Liver (tissue), 9 donors: ENCODE measurements around the gene POLE3. TPM values are rescaled to one million over a fixed set of nuclear protein-coding genes. Genes with fewer than 3 reads are reported as not detected.

Experiments used
- DNase-seq: peaks from one replicate; pipeline ENCODE4 v3.0.0-alpha.2; 2017; ENCODE audit warnings: low spot score
- H3K27ac ChIP-seq, 2 donors: one replicate each; pipeline ENCODE4 v1.7.0; 2013; ENCODE audit warnings: inconsistent platforms in 2 of 2, low read length in 2 of 2, control low read depth in 1 of 2, low read depth in 1 of 2, mild to moderate bottlenecking in 1 of 2
- H3K27me3 ChIP-seq, 4 donors: one replicate each; pipeline versions ENCODE4 v1.6.1 to v1.7.0; 2013; ENCODE audit warnings: low read length in 3 of 4, inconsistent platforms in 1 of 4, mild to moderate bottlenecking in 1 of 4, moderate library complexity in 1 of 4; ENCODE audit not compliant: control insufficient read depth in 4 of 4, insufficient read depth in 4 of 4
- H3K36me3 ChIP-seq, 4 donors: one replicate each; pipeline versions ENCODE4 v1.6.1 to v1.7.0; 2013; ENCODE audit warnings: low read length in 3 of 4, mild to moderate bottlenecking in 3 of 4, low read depth in 1 of 4, moderate library complexity in 1 of 4; ENCODE audit not compliant: control insufficient read depth in 4 of 4, insufficient read depth in 3 of 4
- H3K4me1 ChIP-seq, 4 donors: one replicate each; pipeline versions ENCODE4 v1.6.1 to v1.7.0; 2013; ENCODE audit warnings: low read length in 3 of 4, mild to moderate bottlenecking in 3 of 4, moderate library complexity in 1 of 4; ENCODE audit not compliant: control insufficient read depth in 4 of 4, insufficient read depth in 4 of 4
- H3K4me3 ChIP-seq, 3 donors: one replicate each; pipeline versions ENCODE4 v1.6.1 to v1.7.0; 2013; ENCODE audit warnings: low read length in 3 of 3, control low read depth in 1 of 3, low read depth in 1 of 3, mild to moderate bottlenecking in 1 of 3
- H3K9ac ChIP-seq, 2 donors: one replicate each; pipeline ENCODE4 v1.7.0; 2013; ENCODE audit warnings: low read length in 2 of 2, mild to moderate bottlenecking in 2 of 2, moderate library complexity in 2 of 2, control low read depth in 1 of 2, low read depth in 1 of 2
- H3K9me3 ChIP-seq, 4 donors: one replicate each; pipeline versions ENCODE4 v1.6.1 to v1.7.0; 2013; ENCODE audit warnings: low read length in 3 of 4; ENCODE audit not compliant: control insufficient read depth in 4 of 4
- EGR1 ChIP-seq, 2 donors: IDR thresholded peaks; 2 replicates each; pipeline ENCODE4 v1.6.1; 2016 to 2018; ENCODE audit warnings: antibody characterized with exemption in 2 of 2, low read depth in 2 of 2
- FOXA1 ChIP-seq: IDR thresholded peaks from 2 replicates; pipeline ENCODE4 v1.6.1; 2016; ENCODE audit warnings: antibody characterized with exemption
- FOXA2 ChIP-seq: IDR thresholded peaks from 2 replicates; pipeline ENCODE4 v1.6.1; 2016; ENCODE audit warnings: antibody characterized with exemption
- GABPA ChIP-seq, 2 donors: IDR thresholded peaks in 1 of 2; conservative IDR thresholded peaks in 1 of 2; 2 replicates each; pipeline ENCODE4 v1.6.1; 2016; ENCODE audit warnings: antibody characterized with exemption in 2 of 2, mild to moderate bottlenecking in 1 of 2, moderate library complexity in 1 of 2
- HNF4A ChIP-seq, 2 donors: conservative IDR thresholded peaks; 2 replicates each; pipeline ENCODE4 v1.6.1; 2016; ENCODE audit warnings: antibody characterized with exemption in 2 of 2, mild to moderate bottlenecking in 2 of 2
- HNF4G ChIP-seq: IDR thresholded peaks from 2 replicates; pipeline ENCODE4 v1.6.1; 2016; ENCODE audit warnings: antibody characterized with exemption
- JUND ChIP-seq, 2 donors: IDR thresholded peaks; 2 replicates each; pipeline ENCODE4 v1.6.1; 2016; ENCODE audit warnings: antibody characterized with exemption in 2 of 2
- NR2F2 ChIP-seq: IDR thresholded peaks from 2 replicates; pipeline ENCODE4 v1.6.1; 2016; ENCODE audit warnings: antibody characterized with exemption
- RAD21 ChIP-seq, 2 donors: IDR thresholded peaks; 2 replicates each; pipeline ENCODE4 v1.6.1; 2016; ENCODE audit warnings: antibody characterized with exemption in 2 of 2, mild to moderate bottlenecking in 2 of 2
- RXRA ChIP-seq, 2 donors: IDR thresholded peaks; 2 replicates each; pipeline ENCODE4 v1.6.1; 2017 to 2018; ENCODE audit warnings: antibody characterized with exemption in 2 of 2, mild to moderate bottlenecking in 1 of 2
- SP1 ChIP-seq: IDR thresholded peaks from 2 replicates; pipeline ENCODE4 v1.6.1; 2018; ENCODE audit warnings: antibody characterized with exemption, mild to moderate bottlenecking
- TAF1 ChIP-seq: conservative IDR thresholded peaks from 2 replicates; pipeline ENCODE4 v1.6.1; 2016; ENCODE audit warnings: antibody characterized with exemption, mild to moderate bottlenecking
- YY1 ChIP-seq: IDR thresholded peaks from 2 replicates; pipeline ENCODE4 v1.6.1; 2016; ENCODE audit warnings: antibody characterized with exemption, mild to moderate bottlenecking
- WGBS: extraction: QIAGEN DNeasy Blood & Tissue Kit; methylation state at CpG from one replicate; pipeline ENCODE4 v1.1.7; 2013; 5-methylcytosine and 5-hydroxymethylcytosine counted together
- polyA plus RNA-seq, 2 donors: library from polyadenylated mRNA; stranded (reverse) in 1 of 2; unstranded in 1 of 2; fragments of 200-250 nt in 1 of 2; fragments of >200 nt in 1 of 2; fragmentation: Nextera tagmentation in 1 of 2; extraction: Ambion mirVana in 1 of 2; gene quantifications; one replicate each; pipeline versions ENCODE4 v1.2.1 to v1.2.3, GENCODE V29; 2013 to 2015
- total RNA-seq, 2 donors: library from RNA; depleted of rRNA; stranded (reverse); fragments of >200 nt; gene quantifications; one replicate each; pipeline ENCODE4 v1.2.3, GENCODE V29; 2014
- TF ChIP-seq, protein P1 (sequence below): IDR thresholded peaks from 2 replicates; pipeline ENCODE4 v1.6.1; 2016; ENCODE audit warnings: antibody characterized with exemption, mild to moderate bottlenecking
- TF ChIP-seq, protein P2 (sequence below): IDR thresholded peaks from 2 replicates; pipeline ENCODE4 v1.6.1; 2016; ENCODE audit warnings: antibody characterized with exemption
- TF ChIP-seq, protein P3 (sequence below): fragments of 150-350 bp; IDR thresholded peaks from 2 replicates; pipeline ENCODE4 v1.5.1; 2017; ENCODE audit warnings: improper control_type of control experiment, low read depth, low read length; ENCODE audit not compliant: missing input control
- TF ChIP-seq, protein P4 (sequence below): IDR thresholded peaks from 2 replicates; pipeline ENCODE4 v1.6.1; 2016; ENCODE audit warnings: antibody characterized with exemption
- TF ChIP-seq, protein P5 (sequence below): IDR thresholded peaks from 2 replicates; pipeline ENCODE4 v1.6.1; 2016; ENCODE audit warnings: antibody characterized with exemption
- donor health status: healthy.
- donor health status: healthy.
- donor health status: healthy.
- donor health status: healthy.
- donor health status: healthy.

Gene POLE3
- total and polyA plus RNA-seq, 4 donors, result 15.7 to 27.5 (median 22.8) TPM

DNA sequence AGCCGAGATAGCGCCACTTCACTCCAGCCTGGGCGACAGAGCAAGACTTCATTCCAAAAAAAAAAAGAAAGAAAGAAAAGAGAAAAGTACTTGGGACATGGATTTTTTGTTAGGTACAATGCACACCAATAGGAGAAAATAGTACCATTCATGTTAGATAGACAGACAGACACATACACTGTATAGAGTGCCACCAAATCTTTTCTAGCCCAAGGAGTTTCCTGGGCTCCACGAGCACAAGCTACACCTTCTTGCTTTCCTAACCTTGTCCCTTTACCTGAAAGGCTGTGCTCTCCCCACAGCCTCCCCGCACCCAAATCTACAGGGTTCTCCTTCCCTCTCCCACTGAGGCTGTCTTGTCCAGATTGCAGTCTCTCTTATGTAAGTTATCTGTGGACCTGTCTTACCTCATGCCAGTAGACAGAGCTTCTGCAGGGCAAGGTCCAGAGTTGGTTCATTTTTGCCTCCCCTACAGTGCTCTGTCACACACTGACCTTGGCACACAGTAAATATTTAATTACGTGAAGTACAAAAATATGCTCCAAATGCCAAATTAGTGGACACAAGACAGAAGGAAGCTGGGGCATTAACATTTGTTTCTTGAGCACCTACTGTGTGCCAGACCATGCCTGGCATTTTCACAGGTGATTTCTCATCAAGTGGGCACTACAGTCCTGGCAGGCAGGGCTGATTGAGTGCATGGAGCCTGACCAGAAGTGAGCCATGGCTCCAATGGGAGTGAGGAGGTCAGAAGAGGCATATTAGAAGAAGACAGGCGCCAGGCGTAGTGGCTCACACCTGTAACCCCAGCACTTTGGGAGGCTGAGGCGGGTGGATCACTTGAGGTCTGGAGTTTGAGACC lies 15.2 kb downstream of the POLE3 start (continued):
- TF ChIP-seq, protein P1, sequence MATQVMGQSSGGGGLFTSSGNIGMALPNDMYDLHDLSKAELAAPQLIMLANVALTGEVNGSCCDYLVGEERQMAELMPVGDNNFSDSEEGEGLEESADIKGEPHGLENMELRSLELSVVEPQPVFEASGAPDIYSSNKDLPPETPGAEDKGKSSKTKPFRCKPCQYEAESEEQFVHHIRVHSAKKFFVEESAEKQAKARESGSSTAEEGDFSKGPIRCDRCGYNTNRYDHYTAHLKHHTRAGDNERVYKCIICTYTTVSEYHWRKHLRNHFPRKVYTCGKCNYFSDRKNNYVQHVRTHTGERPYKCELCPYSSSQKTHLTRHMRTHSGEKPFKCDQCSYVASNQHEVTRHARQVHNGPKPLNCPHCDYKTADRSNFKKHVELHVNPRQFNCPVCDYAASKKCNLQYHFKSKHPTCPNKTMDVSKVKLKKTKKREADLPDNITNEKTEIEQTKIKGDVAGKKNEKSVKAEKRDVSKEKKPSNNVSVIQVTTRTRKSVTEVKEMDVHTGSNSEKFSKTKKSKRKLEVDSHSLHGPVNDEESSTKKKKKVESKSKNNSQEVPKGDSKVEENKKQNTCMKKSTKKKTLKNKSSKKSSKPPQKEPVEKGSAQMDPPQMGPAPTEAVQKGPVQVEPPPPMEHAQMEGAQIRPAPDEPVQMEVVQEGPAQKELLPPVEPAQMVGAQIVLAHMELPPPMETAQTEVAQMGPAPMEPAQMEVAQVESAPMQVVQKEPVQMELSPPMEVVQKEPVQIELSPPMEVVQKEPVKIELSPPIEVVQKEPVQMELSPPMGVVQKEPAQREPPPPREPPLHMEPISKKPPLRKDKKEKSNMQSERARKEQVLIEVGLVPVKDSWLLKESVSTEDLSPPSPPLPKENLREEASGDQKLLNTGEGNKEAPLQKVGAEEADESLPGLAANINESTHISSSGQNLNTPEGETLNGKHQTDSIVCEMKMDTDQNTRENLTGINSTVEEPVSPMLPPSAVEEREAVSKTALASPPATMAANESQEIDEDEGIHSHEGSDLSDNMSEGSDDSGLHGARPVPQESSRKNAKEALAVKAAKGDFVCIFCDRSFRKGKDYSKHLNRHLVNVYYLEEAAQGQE, result peak; percentile 80
- TF ChIP-seq RXRA (IDR thresholded peaks at IDR 0.05) (peak; percentile 76 to 97), YY1 (peak; percentile 64), GABPA (IDR thresholded peaks at IDR 0.05 in 1 of 2, conservative IDR thresholded peaks at IDR 0.05 in 1 of 2) (no peak), TAF1 (no peak)
- TF ChIP-seq, protein P2, sequence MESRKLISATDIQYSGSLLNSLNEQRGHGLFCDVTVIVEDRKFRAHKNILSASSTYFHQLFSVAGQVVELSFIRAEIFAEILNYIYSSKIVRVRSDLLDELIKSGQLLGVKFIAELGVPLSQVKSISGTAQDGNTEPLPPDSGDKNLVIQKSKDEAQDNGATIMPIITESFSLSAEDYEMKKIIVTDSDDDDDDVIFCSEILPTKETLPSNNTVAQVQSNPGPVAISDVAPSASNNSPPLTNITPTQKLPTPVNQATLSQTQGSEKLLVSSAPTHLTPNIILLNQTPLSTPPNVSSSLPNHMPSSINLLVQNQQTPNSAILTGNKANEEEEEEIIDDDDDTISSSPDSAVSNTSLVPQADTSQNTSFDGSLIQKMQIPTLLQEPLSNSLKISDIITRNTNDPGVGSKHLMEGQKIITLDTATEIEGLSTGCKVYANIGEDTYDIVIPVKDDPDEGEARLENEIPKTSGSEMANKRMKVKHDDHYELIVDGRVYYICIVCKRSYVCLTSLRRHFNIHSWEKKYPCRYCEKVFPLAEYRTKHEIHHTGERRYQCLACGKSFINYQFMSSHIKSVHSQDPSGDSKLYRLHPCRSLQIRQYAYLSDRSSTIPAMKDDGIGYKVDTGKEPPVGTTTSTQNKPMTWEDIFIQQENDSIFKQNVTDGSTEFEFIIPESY, result peak; percentile 73

DNA sequence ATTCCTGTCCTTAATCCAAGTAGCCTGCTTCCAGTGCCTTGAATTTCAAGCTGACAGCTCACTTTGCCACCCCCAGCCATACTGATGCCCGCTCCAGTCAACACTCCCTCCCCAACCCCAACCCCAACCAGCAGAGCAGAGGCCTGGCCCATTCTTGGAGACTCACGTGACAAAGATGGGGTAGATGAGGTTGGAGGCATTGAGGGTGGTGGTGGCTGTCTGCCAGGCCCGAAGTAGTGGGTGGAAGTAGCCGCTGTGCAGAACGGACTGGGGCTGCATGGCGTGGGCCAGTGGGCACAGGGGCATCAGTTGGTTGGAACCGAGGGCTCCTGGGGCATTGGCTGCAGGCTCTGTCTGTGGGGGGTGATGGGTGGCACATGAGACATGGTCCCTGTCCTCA lies 17.2 kb downstream of the POLE3 start:
- Histone ChIP-seq H3K9ac (no peak overlapping the region), H3K9me3 (no peaks in the 10 kb centered on the region), H3K27me3 (no peaks in the 10 kb centered on the region), H3K27ac (peak overlapping the region in 1 of 2 donors; percentile 29), H3K4me1 (peaks cover 32 to 89% (median 70%) of the 10 kb centered on the region in 4 donors), H3K36me3 (peaks cover 8 to 30% (median 19%) of the 10 kb centered on the region in 4 donors), H3K4me3 (no peak overlapping the region)
- TF ChIP-seq FOXA2 (no peak), HNF4G (no peak), GABPA (IDR thresholded peaks at IDR 0.05 in 1 of 2, conservative IDR thresholded peaks at IDR 0.05 in 1 of 2) (no peak), RXRA (IDR thresholded peaks at IDR 0.05) (no peak), RAD21 (IDR thresholded peaks at IDR 0.05) (no peak), EGR1 (IDR thresholded peaks at IDR 0.05; ENCODE audit: low read depth in 2 of 2) (no peak), NR2F2 (no peak), SP1 (no peak), JUND (IDR thresholded peaks at IDR 0.05) (no peak), YY1 (no peak), HNF4A (conservative IDR thresholded peaks at IDR 0.05) (no peak), TAF1 (no peak), FOXA1 (no peak)
- TF ChIP-seq, protein P3, sequence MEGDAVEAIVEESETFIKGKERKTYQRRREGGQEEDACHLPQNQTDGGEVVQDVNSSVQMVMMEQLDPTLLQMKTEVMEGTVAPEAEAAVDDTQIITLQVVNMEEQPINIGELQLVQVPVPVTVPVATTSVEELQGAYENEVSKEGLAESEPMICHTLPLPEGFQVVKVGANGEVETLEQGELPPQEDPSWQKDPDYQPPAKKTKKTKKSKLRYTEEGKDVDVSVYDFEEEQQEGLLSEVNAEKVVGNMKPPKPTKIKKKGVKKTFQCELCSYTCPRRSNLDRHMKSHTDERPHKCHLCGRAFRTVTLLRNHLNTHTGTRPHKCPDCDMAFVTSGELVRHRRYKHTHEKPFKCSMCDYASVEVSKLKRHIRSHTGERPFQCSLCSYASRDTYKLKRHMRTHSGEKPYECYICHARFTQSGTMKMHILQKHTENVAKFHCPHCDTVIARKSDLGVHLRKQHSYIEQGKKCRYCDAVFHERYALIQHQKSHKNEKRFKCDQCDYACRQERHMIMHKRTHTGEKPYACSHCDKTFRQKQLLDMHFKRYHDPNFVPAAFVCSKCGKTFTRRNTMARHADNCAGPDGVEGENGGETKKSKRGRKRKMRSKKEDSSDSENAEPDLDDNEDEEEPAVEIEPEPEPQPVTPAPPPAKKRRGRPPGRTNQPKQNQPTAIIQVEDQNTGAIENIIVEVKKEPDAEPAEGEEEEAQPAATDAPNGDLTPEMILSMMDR, result no peak
- TF ChIP-seq, protein P4, sequence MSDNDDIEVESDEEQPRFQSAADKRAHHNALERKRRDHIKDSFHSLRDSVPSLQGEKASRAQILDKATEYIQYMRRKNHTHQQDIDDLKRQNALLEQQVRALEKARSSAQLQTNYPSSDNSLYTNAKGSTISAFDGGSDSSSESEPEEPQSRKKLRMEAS, result no peak
- TF ChIP-seq, protein P2, result no peak
- TF ChIP-seq, protein P1, result no peak
- TF ChIP-seq, protein P5, sequence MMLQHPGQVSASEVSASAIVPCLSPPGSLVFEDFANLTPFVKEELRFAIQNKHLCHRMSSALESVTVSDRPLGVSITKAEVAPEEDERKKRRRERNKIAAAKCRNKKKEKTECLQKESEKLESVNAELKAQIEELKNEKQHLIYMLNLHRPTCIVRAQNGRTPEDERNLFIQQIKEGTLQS, result no peak
- WGBS, result 90% methylated on average over 7 of the region's 7 CpGs
- DNase-seq, result no peak
